Parathyroid adenoma (tissue), 2 donors: ENCODE results near the gene ANKRD55.
"Not testable (repeated sequence)": the region's sequence is repeated elsewhere in the genome, so short reads cannot be mapped to it uniquely, and the experiment has no call there.

Experiments used
- H2AFZ ChIP-seq: fragments of 300-600 bp; sonication (generic); one replicate; pipeline ENCODE4 v1.7.0; 2017; ENCODE audit warnings: antibody characterized with exemption, mild to moderate bottlenecking
- H3K27ac ChIP-seq: fragments of 300-600 bp; sonication (generic); one replicate; pipeline ENCODE4 v1.7.0; 2017
- H3K27me3 ChIP-seq: fragments of 300-600 bp; sonication (generic); one replicate; pipeline ENCODE4 v1.7.0; 2017; ENCODE audit warnings: low read length; ENCODE audit not compliant: control insufficient read depth, insufficient read depth
- H3K36me3 ChIP-seq: fragments of 300-600 bp; sonication (generic); one replicate; pipeline ENCODE4 v1.7.0; 2017; ENCODE audit warnings: low read length; ENCODE audit not compliant: control insufficient read depth, insufficient read depth
- H3K4me1 ChIP-seq: fragments of 300-600 bp; sonication (generic); one replicate; pipeline ENCODE4 v1.7.0; 2017; ENCODE audit warnings: control low read depth
- H3K4me2 ChIP-seq: fragments of 300-600 bp; sonication (generic); one replicate; pipeline ENCODE4 v1.7.0; 2017; ENCODE audit warnings: low read length
- H3K4me3 ChIP-seq: fragments of 300-600 bp; sonication (generic); one replicate; pipeline ENCODE4 v1.7.0; 2017; ENCODE audit warnings: low read depth, low read length
- H3K79me2 ChIP-seq: fragments of 300-600 bp; sonication (generic); one replicate; pipeline ENCODE4 v1.7.0; 2017; ENCODE audit warnings: control low read depth
- H3K9ac ChIP-seq: fragments of 300-600 bp; sonication (generic); one replicate; pipeline ENCODE4 v1.7.0; 2017; ENCODE audit warnings: mild to moderate bottlenecking
- H3K9me3 ChIP-seq: fragments of 300-600 bp; sonication (generic); one replicate; pipeline ENCODE4 v1.7.0; 2017; ENCODE audit warnings: low read length; ENCODE audit not compliant: control insufficient read depth
- TF ChIP-seq, protein P1 (sequence below): fragments of 300-600 bp; sonication (generic); IDR thresholded peaks from one replicate; pipeline ENCODE4 v1.7.0; 2017; ENCODE audit warnings: antibody characterized with exemption, mild to moderate bottlenecking
- donor health status: primary hyperparathyroidism.

Gene ANKRD55

DNA sequence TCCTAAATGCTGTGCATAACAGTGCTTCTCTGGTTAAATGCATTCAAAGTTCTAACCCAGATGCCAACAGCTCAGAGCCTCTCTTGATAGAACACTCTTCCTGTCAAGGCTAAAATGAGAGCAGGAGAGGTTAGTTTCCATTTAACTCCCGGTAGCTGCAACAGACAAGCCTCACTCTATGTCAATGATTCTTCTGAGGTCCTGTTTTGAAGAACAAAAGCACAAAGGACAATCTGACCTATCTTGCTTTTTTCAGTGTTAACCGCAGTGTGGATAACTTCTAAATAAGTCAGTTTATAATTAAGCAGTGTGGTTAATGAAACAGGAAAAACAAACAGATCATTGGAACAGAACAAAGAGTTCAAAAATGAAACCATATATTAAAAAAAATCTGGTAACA is 80.7 kb downstream of the ANKRD55 start:
- no peak overlapping the region for H3K27ac ChIP-seq
- no peaks in the 10 kb centered on the region for H3K79me2 ChIP-seq
- no peaks in the 10 kb centered on the region for H3K27me3 ChIP-seq
- peak overlapping the region; percentile 48 for H2AFZ ChIP-seq
- no peaks in the 10 kb centered on the region for H3K9me3 ChIP-seq
- H3K4me1 ChIP-seq: peaks cover 11% of the 10 kb centered on the region
- H3K4me2 ChIP-seq: no peak overlapping the region
- H3K4me3 ChIP-seq: no peak overlapping the region
- TF ChIP-seq, protein P1, sequence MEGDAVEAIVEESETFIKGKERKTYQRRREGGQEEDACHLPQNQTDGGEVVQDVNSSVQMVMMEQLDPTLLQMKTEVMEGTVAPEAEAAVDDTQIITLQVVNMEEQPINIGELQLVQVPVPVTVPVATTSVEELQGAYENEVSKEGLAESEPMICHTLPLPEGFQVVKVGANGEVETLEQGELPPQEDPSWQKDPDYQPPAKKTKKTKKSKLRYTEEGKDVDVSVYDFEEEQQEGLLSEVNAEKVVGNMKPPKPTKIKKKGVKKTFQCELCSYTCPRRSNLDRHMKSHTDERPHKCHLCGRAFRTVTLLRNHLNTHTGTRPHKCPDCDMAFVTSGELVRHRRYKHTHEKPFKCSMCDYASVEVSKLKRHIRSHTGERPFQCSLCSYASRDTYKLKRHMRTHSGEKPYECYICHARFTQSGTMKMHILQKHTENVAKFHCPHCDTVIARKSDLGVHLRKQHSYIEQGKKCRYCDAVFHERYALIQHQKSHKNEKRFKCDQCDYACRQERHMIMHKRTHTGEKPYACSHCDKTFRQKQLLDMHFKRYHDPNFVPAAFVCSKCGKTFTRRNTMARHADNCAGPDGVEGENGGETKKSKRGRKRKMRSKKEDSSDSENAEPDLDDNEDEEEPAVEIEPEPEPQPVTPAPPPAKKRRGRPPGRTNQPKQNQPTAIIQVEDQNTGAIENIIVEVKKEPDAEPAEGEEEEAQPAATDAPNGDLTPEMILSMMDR: no peak
- H3K36me3 ChIP-seq: no peaks in the 10 kb centered on the region
- no peak overlapping the region for H3K9ac ChIP-seq

DNA sequence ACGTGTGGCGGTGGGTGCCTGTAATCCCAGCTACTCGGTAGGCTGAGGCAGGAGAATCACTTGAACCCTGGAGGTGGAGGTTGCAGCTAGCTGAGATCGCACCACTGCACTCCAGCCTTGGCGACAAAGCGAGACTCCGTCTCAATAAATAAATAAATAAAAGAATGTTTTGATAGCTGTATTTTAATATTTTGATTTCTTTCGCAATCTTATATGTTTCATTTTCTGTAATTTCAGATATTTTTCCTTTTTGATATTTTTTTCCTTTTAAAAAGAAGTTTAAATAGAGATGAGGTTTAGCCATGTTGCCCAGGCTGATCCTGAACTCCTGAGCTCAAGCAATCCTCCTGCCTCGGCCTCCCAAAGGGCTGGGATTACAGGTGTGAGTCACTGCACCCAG is 82.4 kb downstream of the ANKRD55 start:
- not testable (repeated sequence) for H3K36me3 ChIP-seq, H2AFZ ChIP-seq, H3K9me3 ChIP-seq, H3K27me3 ChIP-seq, H3K79me2 ChIP-seq, H3K4me2 ChIP-seq, H3K4me3 ChIP-seq, H3K9ac ChIP-seq, H3K27ac ChIP-seq
- H3K4me1 ChIP-seq: peaks cover 11% of the 10 kb centered on the region

DNA sequence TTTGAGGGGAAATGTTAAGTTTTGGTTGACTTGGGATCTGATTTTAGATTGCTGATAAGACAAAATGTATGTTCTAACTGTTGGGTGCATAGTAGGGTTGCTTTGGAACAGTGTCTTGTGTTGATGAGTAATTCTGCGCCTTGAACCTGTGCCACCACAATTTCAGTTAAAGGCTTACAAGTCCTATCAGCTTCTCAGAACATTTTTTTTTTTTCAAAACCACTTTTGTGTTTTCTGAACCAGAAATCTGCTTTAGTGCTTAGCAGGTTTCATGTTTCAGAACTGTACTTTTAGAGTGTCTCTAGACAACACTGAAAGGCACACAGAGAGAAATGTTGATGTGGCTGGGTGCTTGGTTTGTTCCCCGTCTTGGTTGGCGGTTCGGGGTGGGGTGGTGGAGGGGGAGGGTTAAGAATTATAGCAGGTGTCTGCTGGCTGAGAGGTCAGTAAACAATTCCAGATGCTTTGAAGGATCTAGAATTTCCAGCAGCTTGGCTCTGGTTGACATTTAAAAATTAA is 84.6 kb downstream of the ANKRD55 start:
- Histone ChIP-seq H3K9me3 (no peaks in the 10 kb centered on the region), H3K27me3 (no peaks in the 10 kb centered on the region), H3K9ac (no peak overlapping the region), H3K27ac (peak overlapping the region; percentile 20), H3K4me2 (no peak overlapping the region), H3K36me3 (no peaks in the 10 kb centered on the region), H3K4me1 (peaks cover 10% of the 10 kb centered on the region), H2AFZ (peak overlapping the region; percentile 72), H3K79me2 (no peaks in the 10 kb centered on the region), H3K4me3 (no peak overlapping the region)
- TF ChIP-seq, protein P1: no peak

- H2AFZ ChIP-seq: peak overlapping the region; percentile 8
- H3K79me2 ChIP-seq: no peaks in the 10 kb centered on the region
- H3K36me3 ChIP-seq: no peaks in the 10 kb centered on the region
- TF ChIP-seq, protein P1: no peak
- H3K4me2 ChIP-seq: no peak overlapping the region
- H3K9me3 ChIP-seq: no peaks in the 10 kb centered on the region
- peaks cover 17% of the 10 kb centered on the region for H3K4me1 ChIP-seq
- no peak overlapping the region for H3K9ac ChIP-seq
- no peak overlapping the region for H3K27ac ChIP-seq
- no peak overlapping the region for H3K4me3 ChIP-seq
- no peaks in the 10 kb centered on the region for H3K27me3 ChIP-seq
Measured at GRCh38 chr5:56147659-56148230, 85.4 kb downstream of the ANKRD55 start.

DNA sequence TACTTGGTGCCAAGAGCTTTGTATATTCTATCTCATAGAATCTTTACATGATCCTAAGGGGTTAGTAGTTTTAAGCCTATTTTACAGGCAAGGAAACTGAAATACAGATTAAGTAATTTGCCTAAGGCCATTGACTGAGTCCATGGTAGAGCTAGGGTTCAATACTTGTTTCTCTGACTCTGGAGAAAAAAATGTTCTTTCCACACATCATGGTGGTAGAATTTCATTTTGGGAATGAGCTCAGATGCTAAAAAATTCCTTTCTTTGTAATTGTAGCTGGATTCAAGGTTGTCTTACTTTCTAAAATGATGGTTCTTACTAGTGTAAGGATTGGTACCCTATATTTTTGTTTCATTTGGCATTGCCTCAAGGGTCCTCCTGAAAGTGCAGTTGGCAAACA is 86.0 kb downstream of the ANKRD55 start:
- no peaks in the 10 kb centered on the region for H3K27me3 ChIP-seq
- H3K9me3 ChIP-seq: no peaks in the 10 kb centered on the region
- no peak overlapping the region for H3K27ac ChIP-seq
- H2AFZ ChIP-seq: no peak overlapping the region
- H3K79me2 ChIP-seq: no peaks in the 10 kb centered on the region
- no peak overlapping the region for H3K9ac ChIP-seq
- H3K36me3 ChIP-seq: no peaks in the 10 kb centered on the region
- H3K4me2 ChIP-seq: no peak overlapping the region
- peaks cover 21% of the 10 kb centered on the region for H3K4me1 ChIP-seq
- TF ChIP-seq, protein P1: no peak
- H3K4me3 ChIP-seq: no peak overlapping the region
